ENCODE results near the gene DPYSL5.

DPYSL5 gene

DNA sequence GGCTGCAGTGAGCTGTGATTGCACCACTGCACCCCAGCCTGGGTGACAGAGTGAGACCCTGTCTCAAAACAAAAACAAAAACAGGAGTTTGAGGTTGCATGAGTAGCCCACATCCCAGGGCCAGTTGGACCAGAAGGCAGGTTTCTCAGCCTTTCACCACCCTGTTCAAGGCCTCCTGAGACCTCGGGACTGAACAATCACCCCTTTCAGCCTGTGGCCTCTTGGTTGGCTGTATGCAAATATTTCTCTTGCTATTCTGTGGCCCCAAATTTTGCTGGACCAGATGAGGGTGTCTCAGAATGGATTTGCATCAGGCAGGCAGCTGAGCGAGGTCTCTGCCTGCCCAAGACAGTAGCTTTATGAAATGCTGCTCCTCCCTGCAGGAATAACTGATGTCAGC lies 56.9 kb downstream of the DPYSL5 start:
- in situ Hi-C loops (cut with HindIII; ENCODE audit: low sequenced_read_pairs) = no loop called here
- TF ChIP-seq, protein P1, sequence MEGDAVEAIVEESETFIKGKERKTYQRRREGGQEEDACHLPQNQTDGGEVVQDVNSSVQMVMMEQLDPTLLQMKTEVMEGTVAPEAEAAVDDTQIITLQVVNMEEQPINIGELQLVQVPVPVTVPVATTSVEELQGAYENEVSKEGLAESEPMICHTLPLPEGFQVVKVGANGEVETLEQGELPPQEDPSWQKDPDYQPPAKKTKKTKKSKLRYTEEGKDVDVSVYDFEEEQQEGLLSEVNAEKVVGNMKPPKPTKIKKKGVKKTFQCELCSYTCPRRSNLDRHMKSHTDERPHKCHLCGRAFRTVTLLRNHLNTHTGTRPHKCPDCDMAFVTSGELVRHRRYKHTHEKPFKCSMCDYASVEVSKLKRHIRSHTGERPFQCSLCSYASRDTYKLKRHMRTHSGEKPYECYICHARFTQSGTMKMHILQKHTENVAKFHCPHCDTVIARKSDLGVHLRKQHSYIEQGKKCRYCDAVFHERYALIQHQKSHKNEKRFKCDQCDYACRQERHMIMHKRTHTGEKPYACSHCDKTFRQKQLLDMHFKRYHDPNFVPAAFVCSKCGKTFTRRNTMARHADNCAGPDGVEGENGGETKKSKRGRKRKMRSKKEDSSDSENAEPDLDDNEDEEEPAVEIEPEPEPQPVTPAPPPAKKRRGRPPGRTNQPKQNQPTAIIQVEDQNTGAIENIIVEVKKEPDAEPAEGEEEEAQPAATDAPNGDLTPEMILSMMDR (IDR thresholded peaks at IDR 0.05; ENCODE audit: low read depth, low read length) = no peak
- DNase-seq (ENCODE audit: low read depth, low spot score) = no peak
- no peak overlapping the region for H3K4me3 ChIP-seq (ENCODE audit: low read depth, low read length)

- no peak overlapping the region for H3K4me3 ChIP-seq (ENCODE audit: low read depth, low read length)
- no peak for DNase-seq (ENCODE audit: low read depth, low spot score)
- TF ChIP-seq, protein P1 (IDR thresholded peaks at IDR 0.05; ENCODE audit: low read depth, low read length) = no peak
- in situ Hi-C loops (cut with HindIII; ENCODE audit: low sequenced_read_pairs) = no loop called here
These were observed 57.6 kb downstream of the DPYSL5 start for GRCh38 chr2:26905341-26906198.

- in situ Hi-C loops (cut with HindIII; ENCODE audit: low sequenced_read_pairs) = no loop called here
- DNase-seq (ENCODE audit: low read depth, low spot score) = no peak
- no peak overlapping the region for H3K4me3 ChIP-seq (ENCODE audit: low read depth, low read length)
- TF ChIP-seq, protein P1 (IDR thresholded peaks at IDR 0.05; ENCODE audit: low read depth, low read length) = no peak
These were observed 59.5 kb downstream of the DPYSL5 start for GRCh38 chr2:26907416-26907815.

DNA sequence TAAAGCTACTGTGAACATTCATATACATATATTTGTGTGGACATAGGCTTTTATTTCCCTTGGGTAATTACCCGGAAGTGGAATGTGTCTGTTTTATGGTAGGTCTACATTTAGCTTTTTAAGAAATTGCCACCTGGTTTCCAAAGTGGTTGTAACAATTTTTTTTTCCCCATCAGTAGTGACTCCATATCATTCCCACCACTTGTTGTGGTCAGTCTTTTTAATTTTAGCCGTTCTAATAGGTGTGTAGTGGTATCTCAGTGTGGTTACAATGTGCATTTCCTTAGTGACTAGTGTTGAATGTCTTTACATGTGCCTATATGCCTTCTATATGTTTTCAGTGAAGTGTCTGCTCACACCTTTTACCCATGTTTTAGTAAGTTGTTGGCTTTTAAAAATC lies 62.2 kb downstream of the DPYSL5 start:
- H3K4me3 ChIP-seq (ENCODE audit: low read depth, low read length) = no peak overlapping the region
- no peak for DNase-seq (ENCODE audit: low read depth, low spot score)
- TF ChIP-seq, protein P1 (IDR thresholded peaks at IDR 0.05; ENCODE audit: low read depth, low read length) = no peak
- in situ Hi-C loops (cut with HindIII; ENCODE audit: low sequenced_read_pairs) = no loop called here

- H3K4me3 ChIP-seq (ENCODE audit: low read depth, low read length) = no peak overlapping the region
- TF ChIP-seq, protein P1 (IDR thresholded peaks at IDR 0.05; ENCODE audit: low read depth, low read length) = no peak
- DNase-seq (ENCODE audit: low read depth, low spot score) = no peak
- in situ Hi-C loops (cut with HindIII; ENCODE audit: low sequenced_read_pairs) = no loop called here
These were observed 64.3 kb downstream of the DPYSL5 start for GRCh38 chr2:26911911-26912861.

- in situ Hi-C loops (cut with HindIII; ENCODE audit: low sequenced_read_pairs) = no loop called here
These were observed 65.7 kb downstream of the DPYSL5 start for GRCh38 chr2:26913606-26913998.

More at GRCh38 chr2:26913606-26913998, 65.7 kb downstream of the DPYSL5 start:
- H3K4me3 ChIP-seq (ENCODE audit: low read depth, low read length) = no peak overlapping the region
- DNase-seq (ENCODE audit: low read depth, low spot score) = no peak
- TF ChIP-seq, protein P1 (IDR thresholded peaks at IDR 0.05; ENCODE audit: low read depth, low read length) = no peak

All from astrocyte of the spinal cord (primary cell).